Jurkat, Clone E6-1 (cell line): ENCODE measurements around the gene SEL1L3.

Experiments used
- DNase-seq: peaks from one replicate; pipeline ENCODE4 v3.0.0-alpha.2; 2011; ENCODE audit warnings: low read depth, low spot score
- H3K4me3 ChIP-seq: 2 replicates; pipeline ENCODE4 v1.5.1; 2011; ENCODE audit warnings: mild to moderate bottlenecking, low read length, control low read depth, moderate library complexity

The SEL1L3 gene

GRCh38 chr4:25713812-25714211 lies 149.0 kb downstream of the SEL1L3 start:
- no peak overlapping the region for H3K4me3 ChIP-seq
- DNase-seq: no peak

- no peak for DNase-seq
- no peak overlapping the region for H3K4me3 ChIP-seq
Measured at GRCh38 chr4:25712611-25713010, 150.2 kb downstream of the SEL1L3 start.

DNA sequence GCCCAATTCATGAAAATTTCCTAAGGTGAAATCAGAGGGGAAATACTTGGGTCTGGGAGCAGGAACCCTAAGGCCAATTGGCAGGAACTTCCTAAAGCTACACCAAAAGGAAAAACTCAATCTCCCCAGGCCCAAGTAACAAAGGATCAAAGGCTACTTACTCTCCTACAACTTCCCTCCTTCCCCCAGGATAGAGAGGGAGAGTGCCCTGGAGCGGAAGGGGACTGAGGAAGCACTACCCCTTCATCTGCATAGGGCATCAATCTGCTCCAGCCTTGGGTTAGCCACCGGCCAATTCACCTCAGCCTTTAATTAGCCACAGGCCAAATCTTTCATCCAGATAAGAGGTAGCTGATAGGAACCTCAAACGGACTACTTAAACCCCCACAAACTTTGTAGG lies 152.2 kb downstream of the SEL1L3 start:
- no peak overlapping the region for H3K4me3 ChIP-seq
- no peak for DNase-seq

DNA sequence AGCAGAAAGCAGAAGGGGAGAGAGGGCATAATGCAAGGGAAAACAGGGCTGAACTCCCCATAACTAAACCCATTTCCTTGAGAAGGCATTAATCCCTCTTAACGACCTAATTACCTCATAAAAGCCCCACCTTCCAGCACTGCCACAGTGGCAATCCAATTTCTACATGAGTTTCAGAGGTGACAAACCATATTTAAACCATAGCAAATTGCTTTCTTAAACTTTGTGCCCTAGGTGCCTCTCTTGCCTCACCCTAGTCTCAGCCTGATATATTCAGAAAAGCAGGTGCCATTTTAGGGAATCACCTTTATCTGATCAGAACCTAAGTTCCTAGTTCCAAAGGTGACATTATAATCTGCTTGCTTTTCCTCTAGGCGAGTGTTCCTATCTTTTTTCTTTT lies 158.3 kb downstream of the SEL1L3 start:
- no peak for DNase-seq
- H3K4me3 ChIP-seq: no peak overlapping the region

GRCh38 chr4:25703731-25704388 lies 158.9 kb downstream of the SEL1L3 start:
- no peak overlapping the region for H3K4me3 ChIP-seq
- DNase-seq: no peak

- no peak overlapping the region for H3K4me3 ChIP-seq
- peak; percentile 17 for DNase-seq
Measured at GRCh38 chr4:25702848-25703247, 159.9 kb downstream of the SEL1L3 start.

- no peak overlapping the region for H3K4me3 ChIP-seq
- DNase-seq: no peak
Measured at GRCh38 chr4:25700661-25701060, 162.1 kb downstream of the SEL1L3 start.

- H3K4me3 ChIP-seq: no peak overlapping the region
- no peak for DNase-seq
Measured at GRCh38 chr4:25697516-25697915, 165.3 kb downstream of the SEL1L3 start.
